Mesodermal cell (in vitro differentiated cells): ENCODE results near the gene CCDC102B.
A peak's percentile ranks its signal among the peaks of the same experiment; 100 is the strongest.
"Not testable (repeated sequence)": the region's sequence is repeated elsewhere in the genome, so short reads cannot be mapped to it uniquely, and the experiment has no call there.

Experiments
- H3K27ac ChIP-seq: 2 replicates; pipeline ENCODE4 v1.7.0; 2013; ENCODE audit warnings: mild to moderate bottlenecking, low read depth, low read length, moderate library complexity; ENCODE audit not compliant: severe bottlenecking
- H3K36me3 ChIP-seq: 2 replicates; pipeline ENCODE4 v1.7.1; 2013; ENCODE audit warnings: mild to moderate bottlenecking, low read length, moderate library complexity; ENCODE audit not compliant: control insufficient read depth, insufficient read depth
- H3K4me1 ChIP-seq: one replicate; pipeline ENCODE4 v1.7.1; 2013; ENCODE audit warnings: mild to moderate bottlenecking, low read length; ENCODE audit not compliant: insufficient read depth, control insufficient read depth, poor library complexity, severe bottlenecking
- H3K4me3 ChIP-seq: 2 replicates; pipeline ENCODE4 v1.7.0; 2013; ENCODE audit warnings: low read length, control low read depth, mild to moderate bottlenecking; ENCODE audit not compliant: insufficient read depth, poor library complexity, severe bottlenecking; ENCODE audit errors: extremely low read depth
- H3K9me3 ChIP-seq: 2 replicates; pipeline ENCODE4 v1.7.1; 2013; ENCODE audit warnings: mild to moderate bottlenecking, low read length, moderate library complexity; ENCODE audit not compliant: control insufficient read depth
- WGBS, 2 experiments: methylation state at CpG; one replicate each; pipeline ENCODE4 v1.1.5; 2013; ENCODE audit warnings: missing lambda C conversion rate in 2 of 2; ENCODE audit not compliant: insufficient coverage in 2 of 2; 5-methylcytosine and 5-hydroxymethylcytosine counted together

Gene CCDC102B

GRCh38 chr18:68783506-68783905 is 14.4 kb upstream of the CCDC102B start:
- H3K36me3 ChIP-seq, result no peaks in the 10 kb centered on the region
- H3K4me3 ChIP-seq, result no peak overlapping the region
- H3K27ac ChIP-seq, result no peak overlapping the region
- H3K9me3 ChIP-seq, result no peaks in the 10 kb centered on the region
- WGBS, 2 experiments, result no CpG with 5 or more reads among the region's 1 CpG
- H3K4me1 ChIP-seq, result no peaks in the 10 kb centered on the region

GRCh38 chr18:68784071-68784470 is 13.8 kb upstream of the CCDC102B start:
- H3K9me3 ChIP-seq, result no peaks in the 10 kb centered on the region
- WGBS, 2 experiments, result 81% methylated on average over 3 of the region's 3 CpGs; no CpG with 5 or more reads in 1 of the 2 experiments
- no peaks in the 10 kb centered on the region for H3K4me1 ChIP-seq
- no peaks in the 10 kb centered on the region for H3K36me3 ChIP-seq
- no peak overlapping the region for H3K4me3 ChIP-seq
- no peak overlapping the region for H3K27ac ChIP-seq

GRCh38 chr18:68790290-68790689 is 7.6 kb upstream of the CCDC102B start:
- H3K27ac ChIP-seq, H3K9me3 ChIP-seq, H3K4me3 ChIP-seq, H3K36me3 ChIP-seq, H3K4me1 ChIP-seq: not testable (repeated sequence)
- 68 to 84% methylated on average over 5 to 12 of the region's 22 CpGs for WGBS, 2 experiments

GRCh38 chr18:68791801-68792200 is 6.1 kb upstream of the CCDC102B start:
- Histone ChIP-seq H3K36me3 (no peaks in the 10 kb centered on the region), H3K27ac (no peak overlapping the region), H3K4me3 (no peak overlapping the region), H3K4me1 (no peaks in the 10 kb centered on the region), H3K9me3 (no peaks in the 10 kb centered on the region)
- WGBS, 2 experiments, result 100% methylated on average over 1 of the region's 2 CpGs; no CpG with 5 or more reads in 1 of the 2 experiments

GRCh38 chr18:68793951-68794350 is 3.9 kb upstream of the CCDC102B start:
- Histone ChIP-seq H3K4me1 (peaks cover 5% of the 10 kb centered on the region), H3K27ac (no peak overlapping the region), H3K9me3 (no peaks in the 10 kb centered on the region), H3K4me3 (no peak overlapping the region), H3K36me3 (no peaks in the 10 kb centered on the region)

- H3K4me3 ChIP-seq, result no peak overlapping the region
- H3K27ac ChIP-seq, result peak overlapping the region; percentile 68
- 76 to 84% methylated on average over 5 of the region's 7 CpGs for WGBS, 2 experiments
- H3K4me1 ChIP-seq, result peaks cover 5% of the 10 kb centered on the region
- no peaks in the 10 kb centered on the region for H3K36me3 ChIP-seq
- H3K9me3 ChIP-seq, result no peaks in the 10 kb centered on the region
Observed at GRCh38 chr18:68796936-68797690, 767 bp upstream of the CCDC102B start.

GRCh38 chr18:68800075-68800474 is 2.2 kb downstream of the CCDC102B start:
- Histone ChIP-seq H3K27ac (no peak overlapping the region), H3K4me3 (no peak overlapping the region), H3K36me3 (no peaks in the 10 kb centered on the region), H3K9me3 (no peaks in the 10 kb centered on the region), H3K4me1 (peaks cover 5% of the 10 kb centered on the region)
- WGBS, 2 experiments, result 40 to 44% methylated on average over 2 to 3 of the region's 7 CpGs

- H3K27ac ChIP-seq, result no peak overlapping the region
Observed at GRCh38 chr18:68803356-68803755, 5.5 kb downstream of the CCDC102B start.

GRCh38 chr18:68817584-68817983 is 19.7 kb downstream of the CCDC102B start:
- 92 to 95% methylated on average over 2 of the region's 3 CpGs for WGBS, 2 experiments
- no peak overlapping the region for H3K4me3 ChIP-seq
- H3K36me3 ChIP-seq, result no peaks in the 10 kb centered on the region
- no peak overlapping the region for H3K27ac ChIP-seq
- H3K4me1 ChIP-seq, result no peaks in the 10 kb centered on the region
- no peaks in the 10 kb centered on the region for H3K9me3 ChIP-seq

More at GRCh38 chr18:68803356-68803755, 5.5 kb downstream of the CCDC102B start:
- WGBS, 2 experiments, result 80 to 83% methylated on average over 2 to 3 of the region's 3 CpGs
- H3K4me3 ChIP-seq, result no peak overlapping the region
- H3K4me1 ChIP-seq, result no peaks in the 10 kb centered on the region
- H3K9me3 ChIP-seq, result no peaks in the 10 kb centered on the region
- H3K36me3 ChIP-seq, result no peaks in the 10 kb centered on the region

GRCh38 chr18:68818584-68818983 is 20.7 kb downstream of the CCDC102B start:
- Histone ChIP-seq H3K4me1 (no peaks in the 10 kb centered on the region), H3K27ac (no peak overlapping the region), H3K36me3 (no peaks in the 10 kb centered on the region), H3K4me3 (no peak overlapping the region), H3K9me3 (no peaks in the 10 kb centered on the region)
- no CpG with 5 or more reads among the region's 2 CpGs for WGBS, 2 experiments

GRCh38 chr18:68822926-68823325 is 25.0 kb downstream of the CCDC102B start:
- no peaks in the 10 kb centered on the region for H3K36me3 ChIP-seq
- WGBS, 2 experiments, result 90 to 93% methylated on average over 3 to 4 of the region's 5 CpGs
- no peaks in the 10 kb centered on the region for H3K9me3 ChIP-seq
- no peak overlapping the region for H3K27ac ChIP-seq
- H3K4me3 ChIP-seq, result no peak overlapping the region
- H3K4me1 ChIP-seq, result no peaks in the 10 kb centered on the region
